ENCODE results near the gene SSH2.

The SSH2 gene

GRCh38 chr17:29612404-29613280 is 317.4 kb downstream of the SSH2 start:
- DNase-seq (ENCODE audit: low read depth, low spot score) = no peak

GRCh38 chr17:29612094-29612403 is 318.0 kb downstream of the SSH2 start:
- DNase-seq (ENCODE audit: low read depth, low spot score) = no peak

- DNase-seq (ENCODE audit: low read depth, low spot score) = no peak
These were observed 318.5 kb downstream of the SSH2 start for GRCh38 chr17:29611351-29612093.

- no peak for DNase-seq (ENCODE audit: low read depth, low spot score)
These were observed 319.6 kb downstream of the SSH2 start for GRCh38 chr17:29610395-29610794.

GRCh38 chr17:29608986-29609385 is 321.0 kb downstream of the SSH2 start:
- DNase-seq (ENCODE audit: low read depth, low spot score) = no peak

- DNase-seq (ENCODE audit: low read depth, low spot score) = no peak
These were observed 322.4 kb downstream of the SSH2 start for GRCh38 chr17:29607557-29608195.

- no peak for DNase-seq (ENCODE audit: low read depth, low spot score)
These were observed 326.8 kb downstream of the SSH2 start for GRCh38 chr17:29603109-29603674.

GRCh38 chr17:29597361-29598172 is 332.5 kb downstream of the SSH2 start:
- peak; percentile 71 for DNase-seq (ENCODE audit: low read depth, low spot score)

- DNase-seq (ENCODE audit: low read depth, low spot score) = no peak
These were observed 333.2 kb downstream of the SSH2 start for GRCh38 chr17:29596811-29597210.

- DNase-seq (ENCODE audit: low read depth, low spot score) = no peak
These were observed 333.9 kb downstream of the SSH2 start for GRCh38 chr17:29595943-29596774.

- peak; percentile 47 for DNase-seq (ENCODE audit: low read depth, low spot score)
These were observed 334.7 kb downstream of the SSH2 start for GRCh38 chr17:29595107-29595942.

- no peak for DNase-seq (ENCODE audit: low read depth, low spot score)
These were observed 335.4 kb downstream of the SSH2 start for GRCh38 chr17:29594519-29595090.

- peak; percentile 74 for DNase-seq (ENCODE audit: low read depth, low spot score)
These were observed 336.2 kb downstream of the SSH2 start for GRCh38 chr17:29593591-29594518.

GRCh38 chr17:29592850-29593551 is 337.0 kb downstream of the SSH2 start, which contains the start of gene ANKRD13B:
ANKRD13B (plus strand) TSS chr17:29593132; CDS start chr17:29593622, 490 bp downstream.
- no peak for DNase-seq (ENCODE audit: low read depth, low spot score)

GRCh38 chr17:29591737-29592608 is 338.1 kb downstream of the SSH2 start:
- peak; percentile 97 for DNase-seq (ENCODE audit: low read depth, low spot score)

- DNase-seq (ENCODE audit: low read depth, low spot score) = no peak
These were observed 338.8 kb downstream of the SSH2 start for GRCh38 chr17:29591146-29591736.

Measured in ELF-1 (cell line).